Heart right ventricle (tissue), 16 donors: ENCODE data around the gene GCK. TPM values are rescaled to one million over a fixed set of nuclear protein-coding genes. Genes with fewer than 3 reads are reported as not detected.

Experiments used
- ATAC-seq, 8 donors: fragments of 200-7000 bp; cut with Tn5 transposase; one replicate each; pipeline ENCODE4 v1.9.1; 2020; ENCODE audit warnings: mild to moderate bottlenecking in 8 of 8, moderate library complexity in 8 of 8, moderate number of reproducible peaks in 1 of 8
- DNase-seq, 2 donors: peaks; one replicate each; pipeline ENCODE4 v3.0.0-alpha.2; 2020
- H3K27ac ChIP-seq, 10 donors: fragments of 200-600 bp; sonication (generic) in 2 of 10; one replicate each; pipeline versions ENCODE4 v1.5.0 to v1.8.0; 2020 to 2022; ENCODE audit warnings: mild to moderate bottlenecking in 3 of 10
- H3K27me3 ChIP-seq, 7 donors: fragments of 200-600 bp; one replicate each; pipeline ENCODE4 v1.8.0; 2021 to 2022; ENCODE audit warnings: mild to moderate bottlenecking in 2 of 7
- H3K36me3 ChIP-seq, 9 donors: fragments of 200-600 bp; sonication (generic) in 1 of 9; one replicate each; pipeline versions ENCODE4 v1.5.0 to v1.8.0; 2020 to 2022; ENCODE audit warnings: mild to moderate bottlenecking in 2 of 9
- H3K4me1 ChIP-seq, 9 donors: fragments of 200-600 bp; sonication (generic) in 1 of 9; one replicate each; pipeline versions ENCODE4 v1.5.0 to v1.8.0; 2020 to 2022; ENCODE audit warnings: mild to moderate bottlenecking in 4 of 9
- H3K4me3 ChIP-seq, 10 donors: fragments of 200-600 bp; sonication (generic) in 2 of 10; one replicate each; pipeline versions ENCODE4 v1.5.0 to v1.8.0; 2020 to 2022; ENCODE audit warnings: mild to moderate bottlenecking in 7 of 10, moderate library complexity in 2 of 10
- H3K9me3 ChIP-seq, 11 donors: fragments of 200-600 bp in 10 of 11; sonication (generic) in 2 of 11; one replicate each; pipeline versions ENCODE4 v1.5.0 to v1.8.0; 2013 to 2022; ENCODE audit warnings: mild to moderate bottlenecking in 2 of 11, control low read depth in 1 of 11, moderate library complexity in 1 of 11
- WGBS, 2 donors: extraction: QIAGEN DNeasy Blood & Tissue Kit; methylation state at CpG; one replicate each; pipeline ENCODE4 v1.1.7; 2013; ENCODE audit warnings: inconsistent platforms in 1 of 2; 5-methylcytosine and 5-hydroxymethylcytosine counted together
- intact Hi-C, 10 donors: fragments of 100-400 bp; cut with DNase I; formaldehyde crosslinking; loops; one replicate each; pipeline versions ENCODE4 v1.11.1 to v1.14.2; 2022
- polyA plus RNA-seq, 2 donors: library from polyadenylated mRNA; stranded (reverse); fragments of 200-250 nt; gene quantifications; one replicate each; pipeline ENCODE4 v1.2.3, GENCODE V29; 2013
- total RNA-seq, 10 donors: library from RNA; stranded (reverse); fragmentation: NEBNext Ultra II Directional in 3 of 10; extraction: Animal tissue kit (Norgen Biotek cat#: 25700) in 3 of 10; gene quantifications; one replicate each; pipeline versions ENCODE4 v1.2.1 to v1.2.4, GENCODE V29; 2021 to 2023
- TF ChIP-seq, protein P1 (sequence below), 9 donors: fragments of 200-600 bp; sonication (generic) in 2 of 9; IDR thresholded peaks; one replicate each; pipeline versions ENCODE4 v1.5.0 to v1.8.0; 2021 to 2022; ENCODE audit warnings: antibody characterized with exemption in 9 of 9, mild to moderate bottlenecking in 5 of 9, moderate library complexity in 1 of 9
- donor health status: Arrhythmogenic right ventricular cardiomyopathy.
- donor health status: ischemic (EF 13 %, LVEDD 7.1; RV severe dilation, severe dysfunction).
- donor health status: healthy with polysubstance abuse.
- donor health status: DM: no; HTN: yes; CAD: no.
- donor health status: DM: no; HTN: no; CAD: no.
- donor health status: ischemic (EF 25% LVEDD 6.9; RV normal size, moderate dysfunction).
- donor health status: ischemic (EF 25% LVEDD 5.7; RV mildly dilated, moderate dysfunction).
- donor health status: healthy.
- donor health status: DM: yes; HTN: yes; CAD: no.
- donor health status: Ischemic cardiomyopathy.
- donor health status: ischemic (EF 35%, LVEDD 5.7; RV mildly dilated, moderate dysfunction).
- donor health status: nonischemic (EF 11% LVEDD 7.7; RV severe dilation, severe dysfunction).
- donor health status: DM: yes; HTN: yes; CAD: no.
- donor health status: PGD.
- donor health status: ischemic (EF 29% LVEDD 5.4; RV normal size, mild dysfunction).
- donor health status: nonischemic (EF 23%, LVEDD 6.1; RV moderate dilation, normal function).

Gene GCK
- total and polyA plus RNA-seq, 12 donors = 0.50 to 6.0 (median 1.5) TPM

DNA sequence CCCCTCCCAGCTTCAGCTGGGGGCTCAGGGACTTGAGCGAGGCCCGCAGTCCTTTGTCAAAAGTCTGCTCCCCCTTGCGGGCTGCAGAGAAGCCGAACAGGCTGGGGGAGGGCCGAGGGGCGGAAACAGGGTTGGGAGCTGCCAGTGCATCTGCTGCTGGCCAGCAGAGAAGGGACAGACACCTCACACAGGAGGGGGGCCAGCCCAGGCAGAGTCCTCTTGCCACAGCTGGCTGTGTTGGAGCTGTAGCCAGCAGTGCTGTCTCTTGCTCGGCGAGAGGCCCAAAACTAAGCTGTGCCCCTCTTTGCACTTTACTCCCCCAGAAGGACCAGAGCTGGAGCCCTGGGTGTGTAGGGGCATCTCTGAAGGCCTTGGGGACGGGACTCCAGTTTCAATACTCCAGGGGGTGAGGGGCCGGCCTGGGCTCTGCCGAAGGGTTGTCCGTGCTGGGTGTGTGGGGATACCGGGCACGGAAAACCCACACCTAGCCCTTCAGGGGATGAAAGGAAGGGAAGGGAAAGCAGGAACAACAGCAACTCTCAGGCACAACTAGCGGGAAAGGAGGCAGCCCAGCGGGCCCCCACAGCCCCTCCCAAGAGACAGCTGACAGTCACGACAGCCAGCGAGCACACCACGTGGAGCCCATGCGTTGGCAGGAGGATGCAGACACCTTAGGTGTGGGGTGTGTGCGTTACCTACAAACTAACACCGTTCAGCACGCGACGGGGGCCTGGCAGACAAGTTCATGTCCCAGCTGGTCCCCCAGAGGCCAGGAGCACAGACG lies 29.4 kb upstream of the GCK start:
- peak in 1 of 2 donors; percentile 5 for DNase-seq
- Histone ChIP-seq H3K4me3 (no peak overlapping the region), H3K4me1 (peaks cover 0 to 5% (median 0%) of the 10 kb centered on the region in 9 donors), H3K9me3 (no peaks in the 10 kb centered on the region), H3K27ac (no peak overlapping the region), H3K27me3 (no peaks in the 10 kb centered on the region), H3K36me3 (peaks cover 0 to 9% (median 0%) of the 10 kb centered on the region in 9 donors)
- 77 to 81% methylated on average over 26 of the region's 26 CpGs for WGBS, 2 donors
- TF ChIP-seq, protein P1, sequence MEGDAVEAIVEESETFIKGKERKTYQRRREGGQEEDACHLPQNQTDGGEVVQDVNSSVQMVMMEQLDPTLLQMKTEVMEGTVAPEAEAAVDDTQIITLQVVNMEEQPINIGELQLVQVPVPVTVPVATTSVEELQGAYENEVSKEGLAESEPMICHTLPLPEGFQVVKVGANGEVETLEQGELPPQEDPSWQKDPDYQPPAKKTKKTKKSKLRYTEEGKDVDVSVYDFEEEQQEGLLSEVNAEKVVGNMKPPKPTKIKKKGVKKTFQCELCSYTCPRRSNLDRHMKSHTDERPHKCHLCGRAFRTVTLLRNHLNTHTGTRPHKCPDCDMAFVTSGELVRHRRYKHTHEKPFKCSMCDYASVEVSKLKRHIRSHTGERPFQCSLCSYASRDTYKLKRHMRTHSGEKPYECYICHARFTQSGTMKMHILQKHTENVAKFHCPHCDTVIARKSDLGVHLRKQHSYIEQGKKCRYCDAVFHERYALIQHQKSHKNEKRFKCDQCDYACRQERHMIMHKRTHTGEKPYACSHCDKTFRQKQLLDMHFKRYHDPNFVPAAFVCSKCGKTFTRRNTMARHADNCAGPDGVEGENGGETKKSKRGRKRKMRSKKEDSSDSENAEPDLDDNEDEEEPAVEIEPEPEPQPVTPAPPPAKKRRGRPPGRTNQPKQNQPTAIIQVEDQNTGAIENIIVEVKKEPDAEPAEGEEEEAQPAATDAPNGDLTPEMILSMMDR (IDR thresholded peaks at IDR 0.05) = no peak
- no peak for ATAC-seq
- intact Hi-C loops = no loop called here

DNA sequence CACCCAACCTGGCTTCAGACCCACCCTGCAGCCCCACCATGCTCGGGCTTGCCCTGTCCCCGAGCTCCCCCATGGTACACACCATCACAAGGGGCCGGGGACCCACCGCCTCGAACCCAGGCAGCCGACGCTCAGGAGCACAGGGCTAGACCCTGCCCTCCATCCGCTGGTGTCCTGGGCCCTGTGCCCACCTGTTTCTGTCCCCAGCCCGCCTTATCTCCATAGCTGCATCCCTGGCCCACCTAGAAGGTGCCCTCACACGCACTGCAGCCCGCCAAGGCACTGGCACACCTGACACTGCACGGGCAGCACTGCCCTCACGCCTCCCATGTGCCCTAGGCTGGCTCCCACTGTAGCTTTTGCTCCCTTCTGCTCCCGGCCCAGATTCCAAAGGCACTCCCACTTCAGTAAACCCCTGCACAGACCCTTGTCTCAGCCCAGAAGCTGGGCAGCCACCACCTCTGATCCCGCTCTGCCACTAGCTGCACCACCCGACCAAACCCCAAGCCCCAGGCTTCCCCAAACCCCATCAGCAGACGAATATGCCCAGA lies 28.7 kb upstream of the GCK start:
- intact Hi-C loops = no loop called here
- ATAC-seq = no peak
- no peaks in the 10 kb centered on the region for H3K9me3 ChIP-seq
- no peak overlapping the region for H3K27ac ChIP-seq
- peaks cover 0 to 16% (median 4%) of the 10 kb centered on the region in 9 donors for H3K36me3 ChIP-seq
- peak in 1 of 2 donors; percentile 9 for DNase-seq
- no peak overlapping the region for H3K4me3 ChIP-seq
- peaks cover 0 to 5% (median 0%) of the 10 kb centered on the region in 9 donors for H3K4me1 ChIP-seq
- WGBS, 2 donors = 81 to 83% methylated on average over 17 of the region's 17 CpGs
- H3K27me3 ChIP-seq = no peaks in the 10 kb centered on the region
- TF ChIP-seq, protein P1 (IDR thresholded peaks at IDR 0.05) = no peak

DNA sequence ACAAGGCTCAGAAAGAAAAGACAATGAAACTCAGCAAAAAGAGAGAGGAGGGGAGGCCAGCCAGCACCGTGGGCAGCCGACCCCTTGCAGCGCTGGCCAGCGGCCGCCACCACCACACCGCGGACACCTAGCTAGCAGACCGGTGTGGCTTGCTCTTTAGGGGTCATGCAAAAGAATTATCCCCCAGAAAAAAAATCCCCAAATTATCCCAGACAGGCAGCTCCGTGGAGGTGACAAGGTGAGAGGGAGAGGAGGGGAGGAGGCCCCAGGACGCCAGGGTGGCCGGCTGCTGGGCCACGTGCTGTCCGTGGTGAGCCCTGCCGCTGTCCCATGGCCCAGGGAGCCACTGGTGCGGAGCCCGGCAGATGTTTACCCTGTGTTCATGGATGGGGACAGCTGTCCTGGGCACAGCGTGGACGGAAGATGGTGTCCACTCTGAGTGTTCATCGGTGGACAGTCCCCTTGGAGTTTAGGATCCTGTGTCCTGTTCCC lies 28.0 kb upstream of the GCK start:
- Histone ChIP-seq H3K4me1 (peaks cover 0 to 5% (median 0%) of the 10 kb centered on the region in 9 donors), H3K27ac (no peak overlapping the region), H3K4me3 (no peak overlapping the region), H3K36me3 (peaks cover 0 to 22% (median 4%) of the 10 kb centered on the region in 9 donors), H3K9me3 (no peaks in the 10 kb centered on the region), H3K27me3 (no peaks in the 10 kb centered on the region)
- ATAC-seq (no peak), DNase-seq (no peak)
- intact Hi-C loops = no loop called here
- 82 to 85% methylated on average over 19 of the region's 19 CpGs for WGBS, 2 donors
- TF ChIP-seq, protein P1 (IDR thresholded peaks at IDR 0.05) = no peak

DNA sequence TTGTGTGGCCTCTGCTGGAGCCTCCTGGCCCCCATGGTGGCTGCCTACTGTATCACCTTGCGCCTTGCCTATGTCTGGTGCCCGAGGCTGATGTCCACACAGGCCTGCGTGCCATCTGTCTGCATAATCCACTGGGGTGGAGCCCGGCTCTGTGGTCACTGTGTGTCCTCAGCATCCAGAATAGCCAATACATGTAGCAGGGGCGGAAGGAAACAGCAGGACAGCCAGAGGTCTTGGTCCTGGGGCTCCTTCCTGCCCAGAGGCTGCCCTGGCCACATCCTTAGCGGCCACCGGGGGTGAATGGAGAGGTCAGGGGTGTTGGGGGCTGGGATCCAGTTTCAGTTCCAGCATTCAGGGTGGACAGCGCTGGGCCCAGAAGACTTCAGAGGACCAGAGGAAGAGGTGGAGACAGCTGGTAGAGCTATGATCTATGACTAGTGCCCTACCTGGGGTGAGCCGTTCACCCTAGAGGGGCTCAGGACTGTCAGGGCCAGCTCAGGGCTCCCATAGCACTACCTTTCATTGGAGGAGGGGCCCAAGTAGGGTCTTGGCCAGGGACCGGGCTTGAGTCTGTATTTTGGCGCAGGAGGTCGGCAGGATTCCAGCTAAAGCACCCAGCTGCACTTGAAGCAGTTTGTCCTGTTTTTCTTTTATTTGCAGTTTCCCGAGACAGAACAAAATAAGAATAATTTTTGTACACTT lies 27.4 kb upstream of the GCK start:
- no peaks in the 10 kb centered on the region for H3K9me3 ChIP-seq
- TF ChIP-seq, protein P1 (IDR thresholded peaks at IDR 0.05) = no peak
- no peak for ATAC-seq
- H3K27ac ChIP-seq = no peak overlapping the region
- H3K4me1 ChIP-seq = peaks cover 0 to 5% (median 0%) of the 10 kb centered on the region in 9 donors
- WGBS, 2 donors = 76% methylated on average over 13 of the region's 13 CpGs
- no peaks in the 10 kb centered on the region for H3K27me3 ChIP-seq
- DNase-seq = peak in 1 of 2 donors; percentile 6
- H3K36me3 ChIP-seq = peaks cover 0 to 28% (median 5%) of the 10 kb centered on the region in 9 donors
- intact Hi-C loops = no loop called here
- H3K4me3 ChIP-seq = no peak overlapping the region
